ENCODE measurements around the gene DDIT3. TPM values are rescaled to one million over a fixed set of nuclear protein-coding genes. Genes with fewer than 3 reads are reported as not detected.

Gene DDIT3
- total RNA-seq, 4 donors from 2014 or later, result 5.1 to 23.3 (median 15.4) TPM

GRCh38 chr12:57479376-57480115, 40.8 kb downstream of the DDIT3 start, which contains the start of gene ARHGAP9:
ARHGAP9 (minus strand) TSS chr12:57479866; CDS start chr12:57479406, 460 bp downstream.
- no peak for TF ChIP-seq CTCF (IDR thresholded peaks at IDR 0.05)
- TF ChIP-seq POLR2A (IDR thresholded peaks at IDR 0.05), result no peak

GRCh38 chr12:57479043-57479375, 41.3 kb downstream of the DDIT3 start:
- intact Hi-C loops (cut with DNase I), result no loop called here
- DNase-seq, result no peak
- Histone ChIP-seq H3K27ac (peak overlapping the region; percentile 57 to 87 (median 71)), H3K4me1 (peaks cover 16 to 35% (median 18%) of the 10 kb centered on the region in 3 donors), H3K36me3 (no peaks in the 10 kb centered on the region), H3K9me3 (no peaks in the 10 kb centered on the region), H3K27me3 (peaks cover 8 to 72% (median 17%) of the 10 kb centered on the region in 4 donors), H3K4me3 (peak overlapping the region in 2 of 4 donors; percentile 42 to 62)
- TF ChIP-seq CTCF (IDR thresholded peaks at IDR 0.05), result no peak
- TF ChIP-seq POLR2A (IDR thresholded peaks at IDR 0.05), result no peak
- 81 to 84% methylated on average over 5 to 10 of the region's 10 CpGs for WGBS, 2 donors

More at GRCh38 chr12:57479376-57480115, 40.8 kb downstream of the DDIT3 start, which contains the start of gene ARHGAP9:
- H3K27ac ChIP-seq, result peak within 1 kb of the TSS; percentile 57 to 87 (median 71)
- intact Hi-C loops (cut with DNase I), result no loop called here
- peaks cover 16 to 35% (median 18%) of the 10 kb centered on the region in 3 donors for H3K4me1 ChIP-seq
- H3K36me3 ChIP-seq, result no peaks in the 10 kb centered on the region
- 41 to 50% methylated on average over 5 of the region's 6 CpGs for WGBS, 2 donors
- H3K27me3 ChIP-seq, result peaks cover 8 to 67% (median 15%) of the 10 kb centered on the region in 4 donors
- H3K4me3 ChIP-seq, result peak within 1 kb of the TSS in 2 of 4 donors; percentile 42 to 62
- DNase-seq, result no peak
- no peaks in the 10 kb centered on the region for H3K9me3 ChIP-seq

GRCh38 chr12:57477710-57478681, 42.3 kb downstream of the DDIT3 start:
- peak overlapping the region; percentile 57 to 87 (median 71) for H3K27ac ChIP-seq
- 47 to 60% methylated on average over 10 to 11 of the region's 12 CpGs for WGBS, 2 donors
- TF ChIP-seq POLR2A (IDR thresholded peaks at IDR 0.05) (peak in 1 of 4 donors; percentile 29), CTCF (IDR thresholded peaks at IDR 0.05) (no peak)
- H3K9me3 ChIP-seq, result no peaks in the 10 kb centered on the region
- peaks cover 16 to 35% (median 18%) of the 10 kb centered on the region in 3 donors for H3K4me1 ChIP-seq
- no peak for DNase-seq
- H3K4me3 ChIP-seq, result peak overlapping the region; percentile 8 to 62 (median 39)
- H3K27me3 ChIP-seq, result peaks cover 8 to 80% (median 18%) of the 10 kb centered on the region in 4 donors
- intact Hi-C loops (cut with DNase I), result no loop called here
- no peaks in the 10 kb centered on the region for H3K36me3 ChIP-seq

DNA sequence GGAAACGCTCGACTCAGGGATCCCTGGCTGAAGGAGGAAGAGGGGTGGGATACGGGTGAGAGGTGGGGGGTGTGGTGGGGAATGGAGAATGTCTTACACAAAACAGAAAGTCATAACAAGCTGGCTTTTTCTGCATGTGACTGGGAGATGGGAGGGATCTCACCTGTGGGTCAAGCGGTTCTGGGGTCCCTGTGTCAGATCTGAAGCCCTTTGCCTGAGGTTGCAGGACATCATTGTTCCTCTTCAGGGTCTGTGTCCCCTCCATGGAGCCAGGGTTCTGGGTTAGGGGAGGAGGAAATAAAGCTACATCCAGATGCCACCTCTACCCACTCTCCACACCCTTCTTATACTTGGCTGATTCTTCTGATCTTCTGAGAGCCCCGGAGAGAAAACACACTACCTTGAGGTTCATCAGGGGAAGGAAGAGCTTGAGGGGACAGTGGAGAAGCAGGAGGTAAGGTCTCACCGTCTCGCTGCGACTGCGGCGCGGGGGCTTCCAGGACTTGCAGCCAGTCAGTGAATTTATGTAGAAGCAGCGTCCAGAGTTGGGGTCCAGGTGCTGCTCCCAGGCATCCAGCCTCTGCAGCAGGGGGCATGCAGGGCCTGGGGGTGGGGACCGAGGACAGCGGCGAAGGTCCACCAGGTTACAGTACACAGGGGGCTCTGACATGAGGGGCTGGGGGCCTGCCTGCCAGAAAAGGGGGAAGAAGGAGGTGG, 43.2 kb downstream of the DDIT3 start:
- no peak for DNase-seq
- Histone ChIP-seq H3K4me3 (peak overlapping the region; percentile 8 to 62 (median 39)), H3K36me3 (no peaks in the 10 kb centered on the region)

More for the DNA sequence above, 43.2 kb downstream of the DDIT3 start:
- H3K9me3 ChIP-seq, result no peaks in the 10 kb centered on the region
- TF ChIP-seq POLR2A (IDR thresholded peaks at IDR 0.05), result no peak
- no peak for TF ChIP-seq CTCF (IDR thresholded peaks at IDR 0.05)
- H3K27ac ChIP-seq, result peak overlapping the region; percentile 57 to 87 (median 71)
- H3K4me1 ChIP-seq, result peaks cover 16 to 35% (median 18%) of the 10 kb centered on the region in 3 donors
- intact Hi-C loops (cut with DNase I), result no loop called here
- WGBS, 2 donors, result 68 to 74% methylated on average over 12 of the region's 15 CpGs
- peaks cover 8 to 80% (median 18%) of the 10 kb centered on the region in 4 donors for H3K27me3 ChIP-seq
